ENCODE results near the gene DGKA.

The DGKA gene

DNA sequence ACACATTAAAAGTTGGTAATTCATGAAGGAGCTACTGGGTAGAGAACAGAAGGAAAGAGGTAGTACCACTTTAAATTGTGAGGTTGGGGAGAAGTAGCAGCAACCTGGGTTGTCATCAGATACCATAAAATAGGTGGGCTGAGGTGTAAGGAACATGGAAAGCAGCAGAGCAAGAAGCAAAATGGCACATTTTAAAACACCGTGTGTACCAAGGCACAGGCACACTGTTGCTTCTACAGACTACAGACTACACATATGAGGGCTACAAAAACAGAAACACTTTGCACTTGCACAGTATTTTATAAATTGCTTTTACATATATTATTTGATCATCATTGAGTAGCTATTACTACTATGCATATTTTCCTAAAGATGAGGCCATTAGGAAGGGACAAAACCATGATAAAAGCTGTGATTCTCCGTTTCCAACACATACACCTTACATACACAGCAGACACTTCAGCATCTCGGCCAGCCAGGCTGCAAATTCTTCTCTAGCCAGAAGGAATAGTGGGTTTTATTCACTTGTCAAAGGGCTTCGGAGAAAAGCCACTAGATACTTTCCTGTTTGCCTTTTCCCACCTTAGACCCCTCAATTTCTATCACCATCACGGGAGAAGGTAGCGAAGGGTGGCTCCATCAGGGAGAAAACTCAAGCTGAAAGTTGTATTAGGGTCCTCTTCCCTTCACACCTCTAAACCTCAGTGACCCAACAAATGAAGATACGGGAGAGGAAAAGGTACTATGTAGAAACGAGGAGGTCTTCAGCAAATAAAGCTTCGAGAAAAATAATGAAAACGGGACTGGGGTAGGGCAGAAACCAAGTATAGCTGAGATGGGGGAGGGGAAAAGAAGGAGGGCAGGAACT, 4.9 kb upstream of the DGKA start:
- Mint-ChIP-seq H3K4me1 (peaks cover 61% of the 10 kb centered on the region), H3K27me3 (no peaks in the 10 kb centered on the region), H3K27ac (peak overlapping the region; percentile 93), H3K9me3 (no peaks in the 10 kb centered on the region), H3K4me3 (peak overlapping the region; percentile 99), H3K36me3 (peaks cover 6% of the 10 kb centered on the region)

GRCh38 chr12:55926738-55927587, 4.0 kb upstream of the DGKA start:
- Mint-ChIP-seq H3K4me3 (peak overlapping the region; percentile 99), H3K4me1 (peaks cover 55% of the 10 kb centered on the region), H3K27ac (peak overlapping the region; percentile 93)

DNA sequence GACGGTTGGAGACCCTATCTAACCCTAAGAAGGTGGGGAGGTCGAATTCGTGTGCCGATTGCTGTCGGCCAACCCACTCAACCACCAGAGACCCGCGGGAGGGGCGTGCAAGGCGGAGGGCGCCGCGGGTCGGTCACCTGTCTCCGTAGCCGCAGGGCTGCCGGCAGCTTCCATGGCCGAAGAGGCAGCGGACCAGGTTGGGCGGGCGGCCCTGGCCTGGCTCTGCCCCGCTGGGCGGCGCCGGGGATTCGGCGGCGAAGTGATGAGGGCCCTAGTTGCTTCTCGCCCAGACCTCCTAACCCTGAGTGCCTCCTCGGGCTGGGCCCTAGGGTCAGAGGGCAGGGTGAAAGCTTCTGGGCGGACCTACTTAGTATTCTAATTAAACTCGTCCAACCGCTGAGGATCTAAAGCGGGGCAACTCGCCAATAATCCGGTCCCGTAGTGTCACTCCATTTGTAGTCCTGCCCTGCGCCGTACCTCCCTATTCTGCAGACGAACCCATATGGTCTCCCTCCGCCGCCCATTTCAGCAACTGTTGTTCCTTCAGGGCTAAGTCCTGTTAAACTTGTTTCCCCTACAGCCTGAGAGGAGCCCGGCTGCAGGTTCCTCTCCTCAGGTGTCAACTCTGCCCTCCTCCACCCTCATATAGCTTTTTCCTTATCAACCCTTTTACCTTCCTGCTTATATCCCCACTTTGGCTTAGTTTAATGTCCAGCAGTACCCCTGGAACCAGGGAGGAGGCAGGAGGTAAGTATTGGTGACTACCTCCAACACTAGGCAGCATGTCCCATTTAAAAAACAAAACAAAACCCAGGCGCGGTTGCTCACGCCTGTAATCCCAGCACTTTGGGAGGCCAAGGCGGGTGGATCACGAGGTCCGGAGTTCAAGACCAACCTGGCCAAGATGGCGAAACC, 3.1 kb upstream of the DGKA start, which contains the start of gene PYM1:
Gene PYM1, minus strand, starts transcription at position 307 of the 915 bp plus-strand sequence. Its CDS starts 133 bp downstream, at position 174.
- Mint-ChIP-seq H3K9me3 (no peaks in the 10 kb centered on the region), H3K27me3 (no peaks in the 10 kb centered on the region), H3K36me3 (peaks cover 6% of the 10 kb centered on the region), H3K4me1 (peaks cover 50% of the 10 kb centered on the region), H3K27ac (peak within 1 kb of the TSS; percentile 94), H3K4me3 (peak within 1 kb of the TSS; percentile 99)

More at GRCh38 chr12:55926738-55927587, 4.0 kb upstream of the DGKA start:
- Mint-ChIP-seq H3K9me3 (no peaks in the 10 kb centered on the region), H3K36me3 (peaks cover 9% of the 10 kb centered on the region), H3K27me3 (no peaks in the 10 kb centered on the region)

DNA sequence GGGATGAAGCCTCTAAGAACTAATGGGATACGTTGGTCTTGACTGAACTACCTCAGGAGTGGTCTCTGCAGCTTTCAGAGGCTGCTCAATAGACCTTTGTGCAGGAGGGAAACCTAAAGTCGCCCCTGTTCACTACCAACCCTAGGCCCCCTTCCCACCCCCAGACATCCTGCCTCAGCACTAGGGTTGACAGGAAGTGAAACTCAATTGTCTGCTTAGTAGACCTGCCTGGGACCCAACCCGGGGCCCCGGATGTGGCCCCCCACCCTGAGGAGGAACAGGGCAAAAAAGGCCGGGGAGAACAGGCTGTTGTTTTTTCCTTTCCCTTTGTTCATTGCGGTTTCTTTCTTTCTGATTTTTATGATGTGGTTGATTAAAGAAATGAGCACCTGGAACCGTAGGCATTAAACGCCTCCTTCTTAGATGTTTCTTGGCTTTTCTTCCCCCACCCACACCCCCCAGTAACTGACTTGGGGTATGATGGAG, 1.6 kb upstream of the DGKA start:
- Mint-ChIP-seq H3K36me3 (peaks cover 8% of the 10 kb centered on the region), H3K27me3 (no peaks in the 10 kb centered on the region), H3K9me3 (no peaks in the 10 kb centered on the region), H3K4me1 (peaks cover 55% of the 10 kb centered on the region), H3K27ac (peak overlapping the region; percentile 94), H3K4me3 (peak overlapping the region; percentile 99)

GRCh38 chr12:55931317-55931779, 386 bp downstream of the DGKA start:
- H3K9me3 Mint-ChIP-seq: no peaks in the 10 kb centered on the region
- peak overlapping the region; percentile 94 for H3K27ac Mint-ChIP-seq
- no peaks in the 10 kb centered on the region for H3K27me3 Mint-ChIP-seq
- peak overlapping the region; percentile 99 for H3K4me3 Mint-ChIP-seq
- peaks cover 9% of the 10 kb centered on the region for H3K36me3 Mint-ChIP-seq
- peaks cover 56% of the 10 kb centered on the region for H3K4me1 Mint-ChIP-seq

DNA sequence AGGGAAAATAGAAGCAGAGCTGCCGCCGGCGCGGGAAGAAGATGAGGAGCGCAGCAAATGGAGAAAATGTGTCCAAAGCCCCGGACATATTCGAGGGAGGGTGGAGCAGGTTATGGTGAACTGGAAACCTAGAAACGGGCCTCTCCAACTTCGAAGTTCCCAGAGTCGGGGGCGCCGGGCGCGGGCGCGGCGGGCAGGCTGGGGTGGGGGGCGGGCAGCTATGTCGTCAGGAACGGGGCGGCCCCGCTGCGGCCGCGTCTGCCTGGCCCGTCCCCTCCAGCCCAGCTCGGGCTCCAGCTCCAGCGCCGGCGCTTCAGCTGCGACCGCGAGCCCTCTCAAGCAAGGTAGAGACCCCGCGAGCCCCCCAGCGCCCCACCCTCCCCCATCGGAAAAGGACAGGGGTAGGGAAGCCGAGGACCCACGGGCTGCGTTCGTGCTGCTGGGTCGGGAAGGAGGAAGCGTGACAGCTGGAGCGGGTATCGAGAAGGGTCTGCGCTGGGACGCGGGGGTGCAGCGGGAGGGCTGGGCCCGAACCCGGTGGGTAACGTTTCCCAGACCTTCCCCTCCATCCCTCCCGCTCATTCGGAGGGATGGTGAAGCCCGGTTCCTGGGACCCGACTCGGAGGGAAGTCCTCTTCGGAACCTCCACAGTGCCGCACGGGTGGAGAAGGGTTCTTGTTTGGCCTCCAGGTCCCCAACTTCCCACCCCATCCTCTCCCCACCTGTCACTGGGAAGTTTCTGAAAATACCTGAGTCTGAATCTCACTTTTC, 1.0 kb downstream of the DGKA start:
- Mint-ChIP-seq H3K27ac (peak overlapping the region; percentile 94), H3K4me3 (peak overlapping the region; percentile 99), H3K4me1 (peaks cover 61% of the 10 kb centered on the region), H3K27me3 (no peaks in the 10 kb centered on the region), H3K9me3 (no peaks in the 10 kb centered on the region), H3K36me3 (peaks cover 9% of the 10 kb centered on the region)

DNA sequence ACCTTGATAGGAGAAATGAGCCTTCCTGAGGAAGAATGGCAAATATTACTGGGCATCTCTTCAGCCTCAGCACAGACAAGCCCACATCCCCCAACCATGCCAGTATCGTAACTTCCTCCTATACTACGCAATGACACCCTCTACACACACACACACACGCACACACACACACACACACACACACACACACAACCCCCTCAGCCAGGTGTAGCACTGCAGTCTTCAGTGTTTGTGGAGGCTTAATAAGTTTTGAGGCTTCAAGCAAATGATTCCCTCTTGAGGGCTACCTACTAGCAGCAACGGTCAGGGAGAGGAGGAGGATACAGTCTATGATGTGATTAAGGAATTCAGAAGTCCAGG, 1.6 kb downstream of the DGKA start:
- Mint-ChIP-seq H3K27me3 (no peaks in the 10 kb centered on the region), H3K27ac (peak overlapping the region; percentile 86), H3K4me1 (peaks cover 67% of the 10 kb centered on the region), H3K4me3 (peak overlapping the region; percentile 99), H3K36me3 (peaks cover 9% of the 10 kb centered on the region), H3K9me3 (no peaks in the 10 kb centered on the region)

DNA sequence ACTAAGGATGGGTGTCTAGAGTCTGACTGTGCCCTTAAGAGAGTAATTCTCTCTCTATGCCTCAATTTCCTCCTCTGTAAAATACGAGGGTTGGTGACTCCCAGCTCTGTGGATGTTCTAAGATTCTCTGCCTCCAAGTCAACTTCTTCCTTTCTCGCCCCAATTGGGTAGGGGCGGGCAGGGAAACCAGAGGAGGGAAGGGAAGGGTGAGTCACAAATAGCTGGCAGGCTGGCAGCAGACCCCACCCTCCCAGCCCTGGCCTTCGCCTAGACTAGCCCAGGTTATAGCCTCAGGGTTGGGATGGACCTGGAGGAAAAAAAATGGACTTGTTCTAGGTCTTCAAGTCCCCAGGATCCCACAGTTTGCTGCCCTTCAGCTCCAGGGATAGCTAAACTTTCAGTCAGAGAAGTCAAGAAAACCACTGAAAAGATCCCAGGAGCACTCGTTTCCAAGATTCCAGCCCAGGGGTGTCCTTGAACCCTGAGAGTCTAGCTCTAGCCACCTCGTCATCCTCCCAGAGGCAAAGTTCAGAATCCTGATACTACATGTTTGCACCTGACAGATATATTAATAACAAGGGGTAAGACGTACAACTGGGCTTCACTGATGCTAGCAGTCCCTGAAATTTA, 2.3 kb downstream of the DGKA start:
- H3K4me1 Mint-ChIP-seq: peaks cover 75% of the 10 kb centered on the region

DNA sequence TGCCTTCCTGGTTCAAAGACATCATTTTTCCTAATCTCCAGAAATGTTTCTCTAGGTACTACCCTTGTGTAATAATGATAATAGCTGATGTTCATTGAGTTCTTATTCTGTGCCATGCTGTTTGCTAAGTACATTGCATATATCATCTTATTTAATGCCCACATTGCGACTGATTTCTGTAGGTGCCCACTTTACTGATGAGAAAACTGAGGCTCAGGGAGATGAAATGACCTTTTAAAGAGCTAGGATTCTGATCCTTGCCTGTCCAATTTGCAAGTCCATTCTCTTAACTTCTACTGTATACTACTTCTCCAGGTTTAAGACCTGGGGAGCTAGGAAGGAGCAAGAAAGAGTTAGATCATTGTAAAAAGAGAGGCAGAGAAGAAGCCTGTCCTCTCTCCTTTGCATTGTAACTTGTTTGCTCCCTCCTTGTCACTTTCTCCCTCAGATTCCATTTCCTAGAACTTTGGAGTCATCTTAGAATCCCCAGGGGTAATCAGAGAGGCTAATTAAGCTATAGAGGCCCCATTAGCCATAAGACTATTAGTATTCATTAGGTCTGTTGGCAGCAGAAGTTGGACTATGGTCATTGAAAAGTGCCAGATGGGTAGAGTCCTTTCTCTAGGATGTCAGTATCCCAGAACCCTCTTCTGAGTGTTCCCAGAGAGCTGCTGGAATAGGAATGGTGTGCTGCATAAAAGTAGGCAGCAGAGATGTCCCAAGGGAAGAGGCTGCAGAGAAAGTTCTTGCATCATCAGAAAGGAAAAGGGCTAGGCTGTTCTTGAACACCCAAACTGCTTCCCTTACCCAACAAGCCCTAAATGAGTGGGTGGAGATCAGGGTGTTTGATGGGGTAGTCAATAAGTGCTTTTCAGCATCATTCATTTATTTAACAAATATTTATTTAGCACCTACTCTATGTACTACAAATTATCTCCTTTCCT, 3.1 kb downstream of the DGKA start:
- H3K4me1 Mint-ChIP-seq: peaks cover 81% of the 10 kb centered on the region
- H3K36me3 Mint-ChIP-seq: peaks cover 12% of the 10 kb centered on the region
- no peaks in the 10 kb centered on the region for H3K27me3 Mint-ChIP-seq
- H3K4me3 Mint-ChIP-seq: peak overlapping the region; percentile 99
- H3K9me3 Mint-ChIP-seq: no peaks in the 10 kb centered on the region
- H3K27ac Mint-ChIP-seq: peak overlapping the region; percentile 86

More for the DNA sequence above, 2.3 kb downstream of the DGKA start:
- peaks cover 9% of the 10 kb centered on the region for H3K36me3 Mint-ChIP-seq
- no peaks in the 10 kb centered on the region for H3K27me3 Mint-ChIP-seq
- peak overlapping the region; percentile 99 for H3K4me3 Mint-ChIP-seq
- H3K9me3 Mint-ChIP-seq: no peaks in the 10 kb centered on the region
- peak overlapping the region; percentile 86 for H3K27ac Mint-ChIP-seq

DNA sequence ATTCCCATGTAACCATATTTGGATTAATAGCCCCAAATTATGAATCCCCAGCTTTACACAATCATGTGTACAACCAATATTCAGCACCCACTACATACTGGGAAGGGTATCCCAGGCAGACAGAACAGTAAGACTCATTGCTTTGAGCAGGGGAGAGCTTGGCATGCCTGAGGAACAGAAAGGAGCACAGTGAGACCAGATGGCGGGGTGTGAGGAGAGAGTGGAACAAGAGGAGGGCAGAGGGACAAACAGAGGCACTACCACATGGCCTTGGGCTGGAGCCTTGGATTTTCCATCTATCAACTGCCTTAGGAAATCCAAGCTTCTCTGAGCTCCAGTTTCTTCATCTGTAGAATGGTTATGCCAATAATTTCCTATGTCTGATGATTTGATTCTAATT, 3.8 kb downstream of the DGKA start:
- no peaks in the 10 kb centered on the region for H3K9me3 Mint-ChIP-seq
- peak overlapping the region; percentile 86 for H3K27ac Mint-ChIP-seq
- peaks cover 12% of the 10 kb centered on the region for H3K36me3 Mint-ChIP-seq
- H3K4me1 Mint-ChIP-seq: peaks cover 81% of the 10 kb centered on the region
- no peaks in the 10 kb centered on the region for H3K27me3 Mint-ChIP-seq
- peak overlapping the region; percentile 99 for H3K4me3 Mint-ChIP-seq

DNA sequence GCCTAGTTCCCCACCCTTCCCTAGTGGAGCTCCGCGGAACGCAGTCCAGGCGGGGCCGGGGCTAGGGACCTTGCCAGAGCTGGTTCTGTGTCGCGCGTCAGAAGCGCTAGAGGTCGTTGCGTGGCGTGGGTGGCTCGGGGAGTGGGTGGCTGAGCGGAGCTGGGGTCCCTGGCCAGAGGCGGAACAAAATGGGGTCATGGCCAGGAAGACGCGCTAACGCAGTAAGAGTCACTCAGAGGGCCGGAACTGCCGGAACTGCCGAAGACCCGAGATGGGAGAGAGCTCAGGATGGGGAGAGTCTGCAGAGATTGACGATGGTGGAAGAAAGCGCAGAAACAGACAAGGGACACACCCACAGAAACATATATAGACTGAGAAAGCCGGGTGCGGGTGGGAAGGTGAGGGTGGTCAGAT, 4.8 kb downstream of the DGKA start:
- H3K27me3 Mint-ChIP-seq: no peaks in the 10 kb centered on the region
- no peaks in the 10 kb centered on the region for H3K9me3 Mint-ChIP-seq
- H3K4me3 Mint-ChIP-seq: peak overlapping the region; percentile 99
- H3K27ac Mint-ChIP-seq: peak overlapping the region; percentile 86
- H3K4me1 Mint-ChIP-seq: peaks cover 83% of the 10 kb centered on the region
- peaks cover 13% of the 10 kb centered on the region for H3K36me3 Mint-ChIP-seq

- Mint-ChIP-seq H3K27me3 (no peaks in the 10 kb centered on the region), H3K4me3 (peak overlapping the region; percentile 2), H3K36me3 (peaks cover 14% of the 10 kb centered on the region)
Observed at GRCh38 chr12:55937981-55938380, 7.0 kb downstream of the DGKA start.

More at GRCh38 chr12:55937981-55938380, 7.0 kb downstream of the DGKA start:
- Mint-ChIP-seq H3K4me1 (peaks cover 94% of the 10 kb centered on the region), H3K27ac (peak overlapping the region; percentile 80), H3K9me3 (no peaks in the 10 kb centered on the region)

All from activated naive CD4-positive, alpha-beta T cell treated with anti-CD3 and anti-CD28 coated beads, Interleukin-2, amount 50 U/mL, for 24 hours (primary cell).